RWPE2 (cell line): ENCODE data around the gene TRIM71.
"Not testable (repeated sequence)": the region's sequence is repeated elsewhere in the genome, so short reads cannot be mapped to it uniquely, and the experiment has no call there.

Experiments
- ATAC-seq: fragments of 200-7000 bp; cut with Tn5 transposase; 3 replicates; pipeline ENCODE4 v1.9.1; 2021; ENCODE audit warnings: low read depth
- DNase-seq: peaks from one replicate; pipeline ENCODE4 v3.0.0-alpha.2; 2020; ENCODE audit warnings: low spot score
- H3K27ac ChIP-seq: fragments of 450-650 bp; 2 replicates; pipeline ENCODE4 v1.5.1; 2017; ENCODE audit warnings: mild to moderate bottlenecking; ENCODE audit not compliant: poor library complexity, severe bottlenecking
- H3K27me3 ChIP-seq: fragments of 250-450 bp; sonication (Bioruptor Pico); 2 replicates; pipeline ENCODE4 v1.5.1; 2021; ENCODE audit warnings: mild to moderate bottlenecking, moderate library complexity; ENCODE audit not compliant: insufficient read depth, poor library complexity, severe bottlenecking
- H3K36me3 ChIP-seq: fragments of 250-450 bp; sonication (Bioruptor Pico); 2 replicates; pipeline ENCODE4 v1.5.1; 2020; ENCODE audit warnings: low read depth, mild to moderate bottlenecking, moderate library complexity
- H3K4me1 ChIP-seq: fragments of 250-450 bp; sonication (Bioruptor Pico); 2 replicates; pipeline ENCODE4 v1.5.1; 2021; ENCODE audit warnings: mild to moderate bottlenecking, moderate library complexity; ENCODE audit not compliant: insufficient read depth, poor library complexity, severe bottlenecking
- H3K4me3 ChIP-seq: fragments of 250-450 bp; sonication (Bioruptor Pico); 2 replicates; pipeline ENCODE4 v1.5.1; 2021; ENCODE audit warnings: mild to moderate bottlenecking, moderate library complexity; ENCODE audit not compliant: severe bottlenecking
- H3K9me3 ChIP-seq: fragments of 250-450 bp; sonication (Bioruptor Pico); 2 replicates; pipeline ENCODE4 v1.5.1; 2021; ENCODE audit warnings: mild to moderate bottlenecking, moderate library complexity; ENCODE audit not compliant: severe bottlenecking
- TF ChIP-seq, protein P1 (sequence below): fragments of 450-650 bp; IDR thresholded peaks from one replicate; pipeline ENCODE4 v1.5.1; 2017; ENCODE audit warnings: mild to moderate bottlenecking, moderate library complexity; ENCODE audit not compliant: poor library complexity, severe bottlenecking

TRIM71 gene

GRCh38 chr3:32934150-32934742 is 116.4 kb downstream of the TRIM71 start:
- no peak for ATAC-seq
- no peaks in the 10 kb centered on the region for H3K36me3 ChIP-seq
- no peaks in the 10 kb centered on the region for H3K27me3 ChIP-seq
- no peak for DNase-seq
- no peak overlapping the region for H3K4me3 ChIP-seq
- H3K9me3 ChIP-seq: no peaks in the 10 kb centered on the region
- H3K27ac ChIP-seq: no peak overlapping the region
- no peaks in the 10 kb centered on the region for H3K4me1 ChIP-seq
- TF ChIP-seq, protein P1, sequence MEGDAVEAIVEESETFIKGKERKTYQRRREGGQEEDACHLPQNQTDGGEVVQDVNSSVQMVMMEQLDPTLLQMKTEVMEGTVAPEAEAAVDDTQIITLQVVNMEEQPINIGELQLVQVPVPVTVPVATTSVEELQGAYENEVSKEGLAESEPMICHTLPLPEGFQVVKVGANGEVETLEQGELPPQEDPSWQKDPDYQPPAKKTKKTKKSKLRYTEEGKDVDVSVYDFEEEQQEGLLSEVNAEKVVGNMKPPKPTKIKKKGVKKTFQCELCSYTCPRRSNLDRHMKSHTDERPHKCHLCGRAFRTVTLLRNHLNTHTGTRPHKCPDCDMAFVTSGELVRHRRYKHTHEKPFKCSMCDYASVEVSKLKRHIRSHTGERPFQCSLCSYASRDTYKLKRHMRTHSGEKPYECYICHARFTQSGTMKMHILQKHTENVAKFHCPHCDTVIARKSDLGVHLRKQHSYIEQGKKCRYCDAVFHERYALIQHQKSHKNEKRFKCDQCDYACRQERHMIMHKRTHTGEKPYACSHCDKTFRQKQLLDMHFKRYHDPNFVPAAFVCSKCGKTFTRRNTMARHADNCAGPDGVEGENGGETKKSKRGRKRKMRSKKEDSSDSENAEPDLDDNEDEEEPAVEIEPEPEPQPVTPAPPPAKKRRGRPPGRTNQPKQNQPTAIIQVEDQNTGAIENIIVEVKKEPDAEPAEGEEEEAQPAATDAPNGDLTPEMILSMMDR: peak; percentile 89

DNA sequence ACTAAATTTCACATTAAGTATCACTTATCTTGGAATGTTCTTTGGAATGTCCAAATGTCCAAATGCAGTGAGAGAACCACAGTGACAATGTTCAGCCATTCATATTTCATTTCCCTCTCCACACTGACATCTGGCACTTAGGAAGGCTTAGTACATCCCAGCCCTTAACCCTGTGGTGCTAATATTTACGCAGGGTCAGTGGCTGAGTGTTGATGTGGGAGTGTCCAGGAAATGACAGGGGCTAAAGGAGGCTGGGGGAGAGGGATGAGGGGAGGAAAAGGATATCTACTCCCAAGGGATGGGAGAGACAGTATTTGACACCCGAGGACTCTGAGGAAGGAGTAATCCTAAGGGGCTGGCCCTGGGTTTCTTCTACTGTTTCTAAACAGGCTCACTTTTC is 119.5 kb downstream of the TRIM71 start:
- TF ChIP-seq, protein P1: no peak
- no peaks in the 10 kb centered on the region for H3K27me3 ChIP-seq
- no peaks in the 10 kb centered on the region for H3K4me1 ChIP-seq
- DNase-seq (no peak), ATAC-seq (peak; percentile 36; the same call in 2 of the 3 replicates)
- H3K9me3 ChIP-seq: no peaks in the 10 kb centered on the region
- no peak overlapping the region for H3K4me3 ChIP-seq
- no peak overlapping the region for H3K27ac ChIP-seq
- no peaks in the 10 kb centered on the region for H3K36me3 ChIP-seq

DNA sequence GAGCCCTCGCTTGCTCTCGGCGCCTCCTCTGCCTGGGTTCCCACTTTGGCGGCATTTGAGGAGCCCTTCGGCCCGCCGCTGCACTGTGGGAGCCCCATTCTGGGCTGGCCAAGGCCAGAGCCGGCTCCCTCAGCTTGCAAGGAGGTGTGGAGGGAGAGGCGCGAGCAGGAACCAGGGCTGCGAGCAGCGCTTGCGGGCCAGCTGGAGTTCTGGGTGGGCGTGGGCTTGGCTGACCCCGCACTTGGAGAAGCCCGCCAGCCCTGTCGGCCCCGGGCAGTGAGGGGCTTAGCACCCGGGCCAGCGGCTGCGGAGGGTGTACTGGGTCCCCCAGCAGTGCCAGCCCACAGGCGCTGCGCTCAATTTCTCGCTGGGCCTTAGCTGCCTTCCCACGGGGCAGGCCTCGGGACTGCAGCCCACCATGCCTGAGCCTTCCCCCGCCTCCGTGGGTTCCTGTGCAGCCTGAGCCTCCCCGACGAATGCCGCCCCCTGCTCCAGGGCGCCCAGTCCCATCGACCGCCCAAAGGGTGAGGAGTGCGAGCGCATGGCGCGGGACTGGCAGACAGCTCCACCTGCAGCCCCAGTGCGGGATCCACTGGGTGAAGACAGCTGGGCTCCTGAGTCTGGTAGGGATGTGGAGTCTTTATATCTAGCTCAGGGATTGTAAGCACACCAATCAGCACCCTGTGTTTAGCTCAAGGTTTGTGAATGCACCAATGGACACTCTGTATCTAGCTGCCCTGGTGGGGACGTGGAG is 121.9 kb downstream of the TRIM71 start:
- not testable (repeated sequence) for H3K27ac ChIP-seq, H3K36me3 ChIP-seq, DNase-seq, H3K9me3 ChIP-seq, H3K4me3 ChIP-seq, ATAC-seq, H3K4me1 ChIP-seq, H3K27me3 ChIP-seq

- no peaks in the 10 kb centered on the region for H3K27me3 ChIP-seq
- TF ChIP-seq, protein P1: no peak
- no peak for ATAC-seq
Measured at GRCh38 chr3:32940726-32941125, 122.9 kb downstream of the TRIM71 start.

DNA sequence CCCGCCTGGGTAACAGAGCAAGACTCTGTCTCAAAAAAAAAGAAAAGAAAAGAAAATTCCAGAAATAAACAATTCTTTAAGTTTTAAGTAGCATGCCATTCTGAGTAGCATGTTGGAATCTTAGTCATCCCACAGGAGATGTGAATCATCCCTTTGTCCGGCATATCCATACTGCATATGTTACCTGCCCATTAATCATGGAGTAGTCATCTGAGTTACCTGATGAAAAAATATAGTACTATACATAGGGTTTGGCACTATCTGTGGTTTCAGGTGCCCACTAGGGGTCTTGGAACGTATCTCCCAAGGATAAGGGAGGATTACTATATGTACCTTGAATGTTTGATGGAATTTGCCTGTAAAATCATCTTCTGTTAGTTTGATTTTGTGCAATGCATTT is 127.3 kb downstream of the TRIM71 start:
- DNase-seq: no peak
- Histone ChIP-seq H3K27me3 (no peaks in the 10 kb centered on the region), H3K27ac (peak overlapping the region; percentile 44), H3K4me3 (no peak overlapping the region), H3K4me1 (peaks cover 5% of the 10 kb centered on the region), H3K9me3 (no peaks in the 10 kb centered on the region), H3K36me3 (no peaks in the 10 kb centered on the region)
- ATAC-seq: peak; percentile 99
- TF ChIP-seq, protein P1: peak; percentile 46

More at GRCh38 chr3:32940726-32941125, 122.9 kb downstream of the TRIM71 start:
- DNase-seq: no peak
- Histone ChIP-seq H3K36me3 (no peaks in the 10 kb centered on the region), H3K9me3 (no peaks in the 10 kb centered on the region), H3K4me3 (no peak overlapping the region), H3K27ac (no peak overlapping the region), H3K4me1 (peaks cover 5% of the 10 kb centered on the region)

DNA sequence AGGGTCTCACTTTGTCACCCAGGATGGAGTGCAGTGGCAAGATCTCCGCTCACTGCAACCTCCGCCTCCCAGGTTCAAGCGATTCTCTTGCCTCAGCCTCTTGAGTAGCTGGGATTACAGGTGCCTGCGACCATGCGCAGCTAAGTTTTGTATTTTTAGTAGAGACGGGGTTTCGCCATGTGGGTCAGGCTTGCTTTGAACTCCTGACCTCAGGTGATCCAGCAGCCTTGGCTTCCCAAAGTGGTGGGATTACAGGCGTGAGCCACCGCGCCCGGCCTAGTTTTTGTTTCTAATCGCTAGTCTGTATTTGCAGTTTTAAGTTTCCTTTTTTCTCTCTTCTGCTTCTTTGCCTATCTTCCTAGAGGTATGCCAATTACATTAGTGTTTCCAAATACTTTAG is 127.8 kb downstream of the TRIM71 start:
- ATAC-seq, H3K36me3 ChIP-seq, H3K4me3 ChIP-seq, H3K27ac ChIP-seq, DNase-seq, H3K4me1 ChIP-seq, H3K9me3 ChIP-seq, H3K27me3 ChIP-seq: not testable (repeated sequence)
